Neural cell (in vitro differentiated cells): Measurements from ENCODE around the gene SFTPD.

Experiments
- CTCF ChIP-seq: fragments of 450-650 bp; IDR thresholded peaks from 2 replicates; pipeline ENCODE4 v1.5.1; 2014; ENCODE audit warnings: antibody characterized with exemption, mild to moderate bottlenecking, moderate library complexity; ENCODE audit not compliant: poor library complexity, severe bottlenecking
- EP300 ChIP-seq: fragments of 450-650 bp; conservative IDR thresholded peaks from 2 replicates; pipeline ENCODE4 v1.6.1; 2014; ENCODE audit warnings: antibody characterized with exemption, mild to moderate bottlenecking, moderate library complexity; ENCODE audit not compliant: poor library complexity, severe bottlenecking
- POLR2AphosphoS5 ChIP-seq: IDR thresholded peaks from 2 replicates; pipeline ENCODE4 v1.6.1; 2012
- RAD21 ChIP-seq: fragments of 450-650 bp; conservative IDR thresholded peaks from 2 replicates; pipeline ENCODE4 v1.6.1; 2014; ENCODE audit warnings: antibody characterized with exemption, mild to moderate bottlenecking, moderate library complexity
- REST ChIP-seq: IDR thresholded peaks from 2 replicates; pipeline ENCODE4 v1.6.1; 2012; ENCODE audit warnings: borderline replicate concordance
- SMC3 ChIP-seq: fragments of 450-650 bp; conservative IDR thresholded peaks from 2 replicates; pipeline ENCODE4 v1.6.1; 2014; ENCODE audit warnings: antibody characterized with exemption, mild to moderate bottlenecking, moderate library complexity; ENCODE audit not compliant: poor library complexity
- TAF1 ChIP-seq: IDR thresholded peaks from 2 replicates; pipeline ENCODE4 v1.6.1; 2012; ENCODE audit warnings: low read depth

DNA sequence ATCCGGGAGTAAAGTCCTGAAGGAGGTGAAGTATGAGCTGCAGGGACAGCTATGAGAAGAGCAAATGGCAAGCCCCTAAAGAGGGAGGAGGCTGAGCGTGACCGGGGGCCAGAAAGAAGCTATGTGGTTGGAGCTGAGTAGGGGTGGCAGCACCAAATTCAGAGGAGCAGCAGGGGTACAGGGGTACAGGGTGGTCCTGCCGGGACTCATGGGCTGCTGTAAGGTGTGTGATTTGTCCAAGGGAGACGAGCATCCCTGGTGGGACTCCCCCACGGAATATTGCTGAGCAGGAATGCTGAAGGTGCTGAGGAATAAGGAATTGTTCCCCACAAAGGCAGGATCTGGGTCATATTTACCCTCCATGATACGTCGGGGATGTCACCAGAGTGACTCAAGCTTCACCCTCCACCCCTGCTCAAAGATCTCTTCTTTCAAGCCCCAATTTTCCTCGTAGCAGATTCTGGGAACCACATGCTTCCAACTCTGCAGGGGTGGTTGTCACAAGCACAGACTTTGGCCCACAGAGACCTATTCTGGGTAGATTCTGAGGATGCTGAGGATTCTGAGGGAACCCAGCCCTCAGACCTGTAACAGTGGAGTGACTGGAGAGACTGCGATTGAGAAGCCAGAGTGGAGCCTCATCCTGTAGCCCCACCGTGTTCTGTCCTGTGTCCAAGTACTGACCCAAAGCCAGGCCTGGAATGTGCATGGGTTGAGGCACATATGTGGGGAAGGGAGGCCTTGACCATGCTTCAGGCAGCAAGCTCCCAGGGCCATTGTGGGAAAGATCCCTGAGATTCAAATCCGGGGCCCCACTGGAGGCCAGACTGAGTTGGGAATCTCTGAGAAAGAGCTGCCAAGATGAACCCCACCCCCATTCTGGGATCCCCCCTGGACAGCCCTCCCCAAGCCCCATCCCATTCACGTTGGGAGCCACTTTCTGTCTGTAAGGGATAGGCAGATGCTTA is 4.2 kb downstream of the SFTPD start:
- TF ChIP-seq SMC3: no peak
- no peak for TF ChIP-seq CTCF
- no peak for TF ChIP-seq TAF1
- no peak for TF ChIP-seq POLR2AphosphoS5
- TF ChIP-seq EP300: no peak
- no peak for TF ChIP-seq REST
- TF ChIP-seq RAD21: no peak
